GM19395 (cell line): ENCODE data around the gene P2RY11.
A peak's percentile ranks its signal among the peaks of the same experiment; 100 is the strongest.

ENCODE experiments used
- ATAC-seq: cut with Tn5 transposase; IDR thresholded peaks from one replicate; pipeline ENCODE4 v1.9.1; 2021; ENCODE audit warnings: mild to moderate bottlenecking, moderate library complexity; ENCODE audit not compliant: unreplicated experiment

Gene P2RY11, protein sequence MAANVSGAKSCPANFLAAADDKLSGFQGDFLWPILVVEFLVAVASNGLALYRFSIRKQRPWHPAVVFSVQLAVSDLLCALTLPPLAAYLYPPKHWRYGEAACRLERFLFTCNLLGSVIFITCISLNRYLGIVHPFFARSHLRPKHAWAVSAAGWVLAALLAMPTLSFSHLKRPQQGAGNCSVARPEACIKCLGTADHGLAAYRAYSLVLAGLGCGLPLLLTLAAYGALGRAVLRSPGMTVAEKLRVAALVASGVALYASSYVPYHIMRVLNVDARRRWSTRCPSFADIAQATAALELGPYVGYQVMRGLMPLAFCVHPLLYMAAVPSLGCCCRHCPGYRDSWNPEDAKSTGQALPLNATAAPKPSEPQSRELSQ

DNA sequence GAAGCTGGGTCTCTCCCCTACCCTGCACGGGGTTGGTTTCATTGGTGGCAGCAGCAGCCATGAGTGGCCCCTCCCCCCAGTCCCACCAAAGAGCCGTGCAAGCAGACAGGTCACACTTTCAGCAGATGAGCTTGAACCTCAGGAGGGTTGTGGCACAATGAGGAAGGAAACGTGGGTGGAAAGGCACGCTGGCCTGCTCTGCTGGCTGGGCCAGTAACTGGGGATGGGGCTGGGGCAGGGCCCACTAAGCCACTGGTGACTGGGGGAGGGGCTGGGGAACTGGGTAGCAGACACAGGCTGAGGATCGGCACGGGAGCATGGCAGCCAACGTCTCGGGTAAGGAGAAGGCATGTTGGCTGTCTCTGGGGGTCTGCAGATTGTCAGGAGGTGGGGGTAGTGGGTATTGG is at the start of gene P2RY11:
Gene P2RY11, plus strand, starts transcription at position 289 of the 407 bp plus-strand sequence. Its CDS starts 29 bp downstream, at position 318.
- ATAC-seq = no peak

- ATAC-seq = no peak
Observed at GRCh38 chr19:10061717-10062310, 49.7 kb upstream of the P2RY11 start.

GRCh38 chr19:10068205-10068604 is 43.3 kb upstream of the P2RY11 start:
- no peak for ATAC-seq

- no peak for ATAC-seq
Observed at GRCh38 chr19:10069046-10069445, 42.4 kb upstream of the P2RY11 start.

DNA sequence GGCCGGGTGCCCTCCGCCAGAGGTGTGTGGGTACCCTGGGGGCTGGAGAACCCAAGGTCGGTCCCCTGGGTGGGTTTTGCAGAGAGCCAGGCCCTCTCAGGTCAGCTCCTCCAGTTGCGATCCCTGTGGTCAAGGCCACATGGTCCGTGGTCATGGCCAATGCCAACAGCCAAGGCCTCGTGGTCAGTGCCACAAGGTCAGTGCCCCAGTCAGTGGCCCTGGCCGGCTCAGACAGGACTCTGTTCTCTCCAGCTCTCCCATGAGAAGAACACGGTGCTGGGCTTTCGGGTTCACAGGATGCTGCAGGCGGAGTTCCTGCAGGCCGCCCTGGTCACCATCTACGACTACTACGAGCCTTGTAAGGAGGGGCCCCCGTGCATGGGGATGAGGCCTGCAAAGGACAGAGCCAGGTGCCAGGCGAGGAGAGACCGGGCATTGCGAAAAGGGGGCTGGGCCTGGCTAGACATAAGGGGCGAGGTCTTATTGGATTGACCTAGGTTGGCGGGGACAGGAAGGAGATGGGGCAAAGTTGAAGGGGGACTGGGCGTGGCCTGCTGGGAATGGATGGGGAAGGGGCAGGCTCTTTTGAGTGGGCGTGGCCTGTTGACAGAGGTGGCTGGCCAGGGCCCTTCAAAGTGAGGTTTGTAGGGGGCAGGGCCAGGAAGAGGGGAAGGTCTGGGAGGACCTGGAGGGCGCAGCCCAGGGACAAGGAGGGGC is 40.6 kb upstream of the P2RY11 start:
- ATAC-seq = no peak

DNA sequence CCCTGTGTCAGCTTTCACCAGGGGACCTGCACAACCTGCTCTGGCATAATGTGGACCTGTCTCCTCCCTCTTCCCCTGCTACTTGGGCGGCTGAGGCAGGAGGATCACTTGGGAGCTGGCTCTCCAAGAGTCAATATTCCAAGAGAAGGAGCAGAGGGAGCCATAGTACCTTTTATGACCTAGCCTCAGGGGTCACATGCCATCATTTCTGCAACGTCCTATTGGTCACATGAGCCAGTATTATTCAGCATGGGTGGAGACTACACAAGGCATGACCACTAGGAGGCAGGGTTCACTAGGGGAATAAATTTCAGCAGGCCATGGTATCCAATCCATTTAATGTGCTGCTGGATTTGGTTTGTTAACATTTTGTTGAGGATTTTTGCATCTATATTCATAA is 37.3 kb upstream of the P2RY11 start:
- no peak for ATAC-seq

GRCh38 chr19:10076535-10076934 is 35.0 kb upstream of the P2RY11 start:
- ATAC-seq = no peak

GRCh38 chr19:10078329-10078728 is 33.2 kb upstream of the P2RY11 start:
- ATAC-seq = no peak

DNA sequence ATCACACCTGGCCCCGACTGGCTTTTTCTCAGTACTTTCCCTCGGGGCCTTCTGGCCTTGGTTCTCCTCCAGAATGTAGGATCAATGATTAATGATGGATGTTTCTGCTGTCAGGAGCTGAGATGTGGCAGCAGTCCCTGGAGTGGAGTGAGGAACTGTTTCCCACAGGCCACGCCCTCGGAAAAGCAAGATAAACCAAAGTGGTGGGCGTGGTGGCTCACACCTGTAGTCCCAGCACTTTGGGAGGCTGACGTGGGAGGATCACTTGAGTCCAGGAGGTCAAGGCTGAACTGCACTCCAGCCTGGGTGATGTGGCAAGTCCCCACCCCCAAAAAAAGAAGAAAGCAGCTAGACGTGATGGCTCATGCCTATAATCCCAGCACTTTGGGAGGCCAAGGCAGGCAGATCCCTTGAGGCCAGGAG is 32.5 kb upstream of the P2RY11 start:
- no peak for ATAC-seq

DNA sequence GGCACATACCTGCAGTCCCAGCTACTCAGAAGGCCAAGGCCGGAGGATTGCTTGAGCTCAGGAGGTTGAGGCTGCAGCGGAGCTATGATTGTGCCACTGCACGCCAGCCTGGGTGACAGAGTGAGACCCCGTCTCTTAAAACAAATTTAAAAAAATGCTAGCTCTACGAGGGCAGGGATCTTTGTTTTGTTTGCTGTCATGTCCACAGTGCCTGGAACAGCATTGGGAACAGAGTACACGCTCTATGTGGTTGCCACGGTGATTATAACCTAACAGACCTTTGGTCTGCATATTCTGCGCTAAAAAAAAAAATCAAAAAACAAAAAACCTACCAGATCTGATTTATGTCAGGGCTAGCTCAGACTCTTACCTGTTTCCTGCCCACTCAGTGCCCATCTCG is 27.6 kb upstream of the P2RY11 start:
- no peak for ATAC-seq

GRCh38 chr19:10084803-10085202 is 26.7 kb upstream of the P2RY11 start:
- no peak for ATAC-seq

DNA sequence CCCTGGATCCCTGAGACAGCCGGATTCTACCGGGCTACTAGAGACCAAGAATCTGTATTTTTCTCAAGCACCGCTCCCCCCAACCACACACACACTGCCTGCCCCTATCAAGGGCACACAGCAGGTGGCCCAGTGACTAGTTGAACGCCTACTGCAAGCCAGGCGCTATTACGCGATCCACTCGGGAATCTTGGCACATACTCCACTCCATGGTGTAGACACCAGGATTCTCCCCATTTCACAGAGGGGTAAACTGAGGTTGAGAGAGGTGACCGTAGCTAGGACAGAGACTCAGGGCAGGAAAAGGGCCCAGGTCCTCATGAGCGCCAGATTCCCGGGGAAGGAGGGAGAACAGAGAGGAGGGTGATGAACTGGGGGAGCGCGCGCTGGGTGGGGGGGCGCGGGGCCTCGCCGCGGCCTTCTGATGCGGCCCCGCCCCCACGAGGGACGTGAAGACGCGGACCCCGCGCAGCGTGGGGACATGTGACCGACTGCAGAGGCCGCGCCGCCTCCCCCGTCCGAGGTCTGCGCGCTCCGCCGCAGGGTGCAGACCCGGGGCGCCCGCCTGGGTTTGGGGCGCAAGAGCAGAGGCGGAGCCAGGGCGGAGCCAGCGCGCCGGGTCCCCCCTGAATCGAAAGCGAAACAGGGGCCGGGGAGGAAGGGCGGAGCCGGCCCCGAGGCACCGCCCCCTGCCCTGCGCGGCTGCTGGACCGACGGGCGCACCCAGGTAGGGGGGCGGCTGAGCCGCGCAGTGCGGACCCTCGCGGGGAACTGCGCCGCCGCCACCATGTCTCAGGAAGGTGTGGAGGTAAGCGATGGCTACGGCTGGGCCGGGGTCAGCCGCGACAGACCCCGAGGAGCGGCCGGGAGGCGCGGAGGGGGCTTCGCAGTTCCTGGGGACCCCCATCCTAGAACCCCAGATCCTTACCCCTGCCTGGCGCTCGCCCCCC is 25.6 kb upstream of the P2RY11 start, which contains the start of gene SHFL:
Gene SHFL, plus strand, starts transcription at position 677 of the 950 bp plus-strand sequence. Its CDS starts 111 bp downstream, at position 788.
- ATAC-seq = peak; percentile 89

GRCh38 chr19:10086591-10087192 is 24.8 kb upstream of the P2RY11 start:
- ATAC-seq = no peak

DNA sequence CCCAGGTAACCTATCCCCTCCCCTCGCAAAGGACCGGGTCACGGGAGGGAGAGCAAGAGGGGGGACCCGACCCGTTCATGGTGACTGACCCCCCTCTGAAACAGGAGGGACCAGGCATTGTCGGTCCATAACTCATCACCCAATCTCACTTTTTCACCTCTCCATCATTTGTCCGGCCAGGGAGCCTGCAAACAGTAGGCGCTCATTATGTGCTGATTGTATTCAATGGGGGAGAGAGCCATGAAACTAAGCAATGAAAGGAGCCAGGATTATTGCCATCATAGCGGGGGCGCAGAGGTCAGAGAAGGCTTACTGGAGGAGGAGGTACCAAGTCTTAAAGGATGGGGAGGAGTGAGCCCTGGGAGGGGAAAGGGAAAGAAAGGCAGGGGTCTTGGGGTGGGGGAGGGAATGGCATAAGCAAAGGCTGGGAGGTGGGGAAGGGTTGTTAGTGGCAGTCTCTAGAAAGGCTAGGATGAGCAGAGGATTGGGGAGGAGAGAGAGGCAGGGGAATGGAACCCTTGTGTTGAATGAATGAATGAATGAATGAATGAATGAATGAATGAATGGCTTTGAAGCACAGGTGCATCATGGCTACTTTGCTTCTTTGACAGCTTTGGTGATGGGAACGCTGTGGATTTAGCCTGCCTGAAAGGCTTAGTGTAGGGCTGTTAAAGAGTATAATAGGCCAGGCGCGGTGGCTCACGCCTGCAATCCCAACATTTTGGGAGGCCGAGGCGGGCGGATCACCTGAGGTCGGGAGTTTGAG is 24.0 kb upstream of the P2RY11 start:
- no peak for ATAC-seq

DNA sequence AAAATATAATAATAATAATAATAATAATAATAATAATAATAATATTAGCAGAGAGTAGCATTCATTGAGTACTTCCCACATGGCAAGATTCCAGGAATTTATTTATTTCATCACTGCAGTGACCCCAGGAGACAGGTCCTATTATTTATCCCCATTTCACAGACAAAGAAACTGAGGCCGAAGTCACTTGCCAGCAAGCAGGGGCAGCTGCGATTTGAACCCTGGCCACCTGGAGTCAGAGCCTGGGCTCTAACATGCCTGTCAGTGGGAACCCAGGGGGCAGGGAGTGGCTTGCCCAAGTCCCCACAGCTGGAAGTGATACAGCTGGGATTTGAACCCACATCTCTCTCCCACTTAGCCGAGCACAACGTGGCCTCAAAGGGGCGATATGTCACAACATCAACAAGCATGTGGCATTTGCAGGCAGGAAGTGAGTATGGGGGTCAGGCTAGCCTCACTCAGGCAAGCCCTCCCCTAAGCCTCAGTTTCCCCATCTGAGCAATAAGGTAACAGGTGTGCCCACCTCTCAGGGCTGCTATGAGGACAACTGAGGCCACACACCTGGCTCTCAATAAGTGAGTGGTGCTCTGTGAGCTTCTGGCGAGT is 22.4 kb upstream of the P2RY11 start:
- no peak for ATAC-seq

DNA sequence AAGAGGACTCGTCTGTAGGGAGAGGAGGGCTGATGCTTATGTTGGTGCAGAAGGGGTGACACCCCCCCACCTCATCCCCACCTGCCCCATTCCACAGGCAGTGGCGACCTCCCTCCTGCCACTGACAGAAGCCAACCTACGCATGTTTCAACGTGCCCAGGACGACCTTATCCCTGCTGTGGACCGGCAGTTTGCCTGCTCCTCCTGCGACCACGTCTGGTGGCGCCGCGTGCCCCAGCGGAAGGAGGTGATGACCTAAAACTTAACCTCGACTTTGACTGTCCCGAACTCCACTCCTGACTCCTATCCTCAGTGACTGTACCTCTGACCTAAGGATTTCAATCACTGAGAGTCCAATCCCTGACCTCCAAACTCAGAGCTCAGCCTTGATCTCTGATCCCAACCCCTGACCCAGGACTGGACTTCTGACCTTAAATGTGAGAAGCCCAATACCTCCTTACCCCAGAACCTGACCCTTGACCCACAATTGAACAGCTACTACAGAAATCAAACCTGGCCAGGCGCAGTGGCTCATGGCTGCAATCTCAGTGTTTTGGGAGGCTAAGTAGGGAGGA is 21.6 kb upstream of the P2RY11 start:
- ATAC-seq = no peak

- ATAC-seq = no peak
Observed at GRCh38 chr19:10091370-10091687, 20.2 kb upstream of the P2RY11 start.

DNA sequence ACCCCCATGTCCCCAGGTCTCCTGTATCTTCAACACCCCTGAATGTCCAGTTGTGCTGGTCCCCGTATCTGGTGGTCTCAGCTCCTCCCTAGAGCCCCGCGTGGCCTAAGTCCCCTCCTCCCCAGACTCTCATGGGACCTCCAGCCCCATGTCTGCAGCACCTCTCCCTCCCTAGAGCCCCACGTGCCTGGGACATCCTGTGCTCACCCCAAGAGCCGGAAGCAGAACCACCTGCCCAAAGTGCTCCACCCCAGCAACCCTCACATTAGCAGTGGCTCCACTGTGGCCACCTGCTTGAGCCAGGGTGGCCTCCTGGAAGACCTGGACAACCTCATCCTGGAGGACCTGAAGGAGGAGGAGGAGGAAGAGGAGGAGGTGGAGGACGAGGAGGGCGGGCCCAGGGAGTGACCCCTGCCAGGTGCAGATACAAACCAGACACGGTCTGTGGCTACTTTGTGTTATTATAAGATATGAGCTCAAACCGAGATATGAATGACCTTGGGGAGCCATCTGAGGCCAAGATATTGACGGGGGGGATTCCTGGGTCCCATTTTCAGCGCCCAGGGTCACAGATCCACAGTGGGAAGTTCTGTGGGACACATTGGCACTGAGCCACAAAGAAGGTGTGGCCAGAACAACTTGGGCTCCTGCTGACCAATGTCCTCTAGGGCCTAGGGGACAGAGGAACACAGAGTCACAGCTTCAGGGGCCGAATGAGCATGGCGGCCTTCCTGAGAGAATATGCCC is 19.4 kb upstream of the P2RY11 start:
- no peak for ATAC-seq
